HEK293 (cell line): ENCODE results near the gene PCDHAC1.
A peak's percentile ranks its signal among the peaks of the same experiment; 100 is the strongest.

ENCODE experiments used
- CTCF ChIA-PET: fragments of 350-600 bp; formaldehyde crosslinking; extraction: SDS; loops from one replicate; lab custom pipeline; 2021; ENCODE audit warnings: antibody characterized with exemption; lab: Yijun Ruan, JAX
- POLR2A ChIA-PET: fragments of 300-600 bp; formaldehyde crosslinking; extraction: SDS; loops from one replicate; lab custom pipeline; 2020; ENCODE audit warnings: antibody characterized with exemption, inconsistent platforms; lab: Yijun Ruan, JAX
- H3K27ac ChIP-seq: fragments of 200-500 bp; sonication (Bioruptor generic); 2 replicates; pipeline ENCODE4 v1.5.1; 2014; ENCODE audit warnings: low read depth, low read length, control low read depth, inconsistent platforms; ENCODE audit errors: extremely low read depth
- H3K36me3 ChIP-seq, 2 experiments: fragments of 200-500 bp in 1 of 2; sonication (Bioruptor generic) in 1 of 2; 1 replicate in 1 of 2; 2 replicates in 1 of 2; pipeline ENCODE4 v1.5.1; 2014 to 2017; ENCODE audit warnings: inconsistent platforms in 2 of 2, low read length in 2 of 2; ENCODE audit not compliant: control insufficient read depth in 2 of 2, insufficient read depth in 1 of 2
- H3K4me1 ChIP-seq: fragments of 200-500 bp; sonication (Bioruptor generic); 2 replicates; pipeline ENCODE4 v1.5.1; 2014; ENCODE audit warnings: mild to moderate bottlenecking, low read length, inconsistent platforms; ENCODE audit not compliant: control insufficient read depth, insufficient read depth
- H3K4me3 ChIP-seq: 2 replicates; pipeline ENCODE4 v1.5.1; 2011; ENCODE audit warnings: low read depth, mild to moderate bottlenecking, control low read depth, low read length, moderate library complexity
- H3K9me3 ChIP-seq: fragments of 200-500 bp; sonication (Bioruptor generic); 2 replicates; pipeline ENCODE4 v1.5.1; 2014; ENCODE audit warnings: low read depth, low read length, inconsistent platforms; ENCODE audit not compliant: control insufficient read depth, insufficient read depth
- FEZF1 ChIP-seq: fragments of 450-650 bp; formaldehyde crosslinking; IDR thresholded peaks from 2 replicates; pipeline ENCODE4 v1.5.1; 2016; ENCODE audit warnings: missing biosample characterization, missing genetic modification characterization
- KLF16 ChIP-seq: fragments of 450-650 bp; formaldehyde crosslinking; IDR thresholded peaks from 2 replicates; pipeline ENCODE4 v1.5.1; 2017; ENCODE audit warnings: missing biosample characterization, missing genetic modification characterization
- PRDM1 ChIP-seq: fragments of 450-650 bp; formaldehyde crosslinking; IDR thresholded peaks from 2 replicates; pipeline ENCODE4; 2016; ENCODE audit warnings: missing biosample characterization, missing genetic modification characterization
- ZBTB1 ChIP-seq: fragments of 450-650 bp; formaldehyde crosslinking; IDR thresholded peaks from 2 replicates; pipeline ENCODE4 v1.5.1; 2016; ENCODE audit warnings: missing biosample characterization, missing genetic modification characterization
- ZFP37 ChIP-seq: fragments of 450-650 bp; formaldehyde crosslinking; IDR thresholded peaks from 2 replicates; pipeline ENCODE4 v1.5.1; 2016; ENCODE audit warnings: missing biosample characterization, missing genetic modification characterization
- ZNF112 ChIP-seq: fragments of 450-650 bp; formaldehyde crosslinking; IDR thresholded peaks from 2 replicates; pipeline ENCODE4 v1.5.0; 2017; ENCODE audit warnings: missing biosample characterization, missing genetic modification characterization
- ZNF530 ChIP-seq: fragments of 450-650 bp; formaldehyde crosslinking; IDR thresholded peaks from 2 replicates; pipeline ENCODE4 v1.5.1; 2016; ENCODE audit warnings: low read depth, missing biosample characterization, missing genetic modification characterization
- ZNF654 ChIP-seq: fragments of 450-650 bp; formaldehyde crosslinking; IDR thresholded peaks from 2 replicates; pipeline ENCODE4 v1.5.1; 2016; ENCODE audit warnings: low read depth, missing biosample characterization, missing genetic modification characterization
- ZNF670 ChIP-seq: fragments of 450-650 bp; formaldehyde crosslinking; IDR thresholded peaks from 2 replicates; pipeline ENCODE4 v1.5.1; 2016; ENCODE audit warnings: missing biosample characterization, missing genetic modification characterization, low read depth
- ZNF777 ChIP-seq: fragments of 450-650 bp; formaldehyde crosslinking; IDR thresholded peaks from 2 replicates; pipeline ENCODE4 v1.5.1; 2017; ENCODE audit warnings: missing biosample characterization, missing genetic modification characterization, borderline replicate concordance
- ZSCAN30 ChIP-seq: fragments of 450-650 bp; IDR thresholded peaks from 2 replicates; pipeline ENCODE4 v1.5.1; 2018; ENCODE audit warnings: missing biosample characterization, mild to moderate bottlenecking, missing genetic modification characterization, moderate library complexity
- TF ChIP-seq, protein P1 (sequence below): fragments of 450-650 bp; formaldehyde crosslinking; IDR thresholded peaks from 2 replicates; pipeline ENCODE4 v1.5.1; 2016; ENCODE audit warnings: missing biosample characterization, missing genetic modification characterization
- TF ChIP-seq, protein P2 (sequence below): fragments of 450-650 bp; formaldehyde crosslinking; optimal IDR thresholded peaks from 2 replicates; pipeline ENCODE3; 2016; ENCODE audit warnings: missing biosample characterization, mild to moderate bottlenecking, missing genetic modification characterization
- TF ChIP-seq, protein P3 (sequence below): sonication (generic); formaldehyde crosslinking; IDR thresholded peaks from 2 replicates; pipeline ENCODE4 v1.8.1; 2022; ENCODE audit warnings: mild to moderate bottlenecking, moderate library complexity, missing genetic modification reagents
- TF ChIP-seq, protein P4 (sequence below): fragments of 450-650 bp; formaldehyde crosslinking; IDR thresholded peaks from 2 replicates; pipeline ENCODE4 v1.5.0; 2017; ENCODE audit warnings: missing biosample characterization, missing genetic modification characterization, borderline replicate concordance
- TF ChIP-seq, protein P5 (sequence below): fragments of 450-650 bp; formaldehyde crosslinking; IDR thresholded peaks from 2 replicates; pipeline ENCODE4 v1.5.1; 2016; ENCODE audit warnings: missing biosample characterization, missing genetic modification characterization

Gene PCDHAC1

DNA sequence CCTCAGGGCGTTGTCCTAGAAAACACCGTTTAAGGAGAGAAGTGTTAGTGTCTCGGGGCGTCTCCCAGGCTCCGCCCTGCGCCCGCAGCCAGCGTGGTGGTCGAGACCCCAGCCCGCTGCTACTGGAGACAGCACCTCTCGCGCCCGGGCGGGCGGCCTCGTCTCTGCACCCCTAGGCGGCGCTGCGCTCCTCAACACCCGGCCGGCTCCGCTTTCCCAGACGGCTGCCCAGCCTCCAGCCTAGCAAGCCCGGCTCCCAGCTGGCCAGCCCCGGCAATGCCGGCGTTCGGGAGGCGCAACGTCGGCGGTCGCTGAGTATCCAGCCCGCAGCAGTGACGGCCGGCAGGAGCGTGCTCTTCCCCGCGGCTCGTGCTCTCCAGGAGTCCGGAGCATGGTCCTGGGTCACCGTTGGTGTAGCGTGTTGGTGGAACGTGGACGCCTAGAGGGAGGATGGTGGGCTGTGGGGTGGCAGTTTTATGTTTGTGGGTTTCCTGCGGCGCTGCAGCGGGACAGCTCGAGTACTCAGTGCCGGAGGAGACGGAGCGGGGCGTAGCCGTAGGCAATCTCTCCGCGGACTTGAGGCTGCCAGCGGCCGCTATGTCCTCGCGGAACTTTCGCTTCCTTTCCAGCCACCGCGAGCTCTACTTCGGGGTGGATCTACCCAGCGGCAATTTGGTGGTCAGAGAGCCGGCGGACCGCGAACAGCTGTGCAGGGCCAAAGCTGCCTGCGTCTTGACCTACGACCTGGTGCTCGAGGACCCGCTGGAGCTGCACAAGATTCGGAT lies 536 bp downstream of the PCDHAC1 start (continued):
- TF ChIP-seq, protein P1, sequence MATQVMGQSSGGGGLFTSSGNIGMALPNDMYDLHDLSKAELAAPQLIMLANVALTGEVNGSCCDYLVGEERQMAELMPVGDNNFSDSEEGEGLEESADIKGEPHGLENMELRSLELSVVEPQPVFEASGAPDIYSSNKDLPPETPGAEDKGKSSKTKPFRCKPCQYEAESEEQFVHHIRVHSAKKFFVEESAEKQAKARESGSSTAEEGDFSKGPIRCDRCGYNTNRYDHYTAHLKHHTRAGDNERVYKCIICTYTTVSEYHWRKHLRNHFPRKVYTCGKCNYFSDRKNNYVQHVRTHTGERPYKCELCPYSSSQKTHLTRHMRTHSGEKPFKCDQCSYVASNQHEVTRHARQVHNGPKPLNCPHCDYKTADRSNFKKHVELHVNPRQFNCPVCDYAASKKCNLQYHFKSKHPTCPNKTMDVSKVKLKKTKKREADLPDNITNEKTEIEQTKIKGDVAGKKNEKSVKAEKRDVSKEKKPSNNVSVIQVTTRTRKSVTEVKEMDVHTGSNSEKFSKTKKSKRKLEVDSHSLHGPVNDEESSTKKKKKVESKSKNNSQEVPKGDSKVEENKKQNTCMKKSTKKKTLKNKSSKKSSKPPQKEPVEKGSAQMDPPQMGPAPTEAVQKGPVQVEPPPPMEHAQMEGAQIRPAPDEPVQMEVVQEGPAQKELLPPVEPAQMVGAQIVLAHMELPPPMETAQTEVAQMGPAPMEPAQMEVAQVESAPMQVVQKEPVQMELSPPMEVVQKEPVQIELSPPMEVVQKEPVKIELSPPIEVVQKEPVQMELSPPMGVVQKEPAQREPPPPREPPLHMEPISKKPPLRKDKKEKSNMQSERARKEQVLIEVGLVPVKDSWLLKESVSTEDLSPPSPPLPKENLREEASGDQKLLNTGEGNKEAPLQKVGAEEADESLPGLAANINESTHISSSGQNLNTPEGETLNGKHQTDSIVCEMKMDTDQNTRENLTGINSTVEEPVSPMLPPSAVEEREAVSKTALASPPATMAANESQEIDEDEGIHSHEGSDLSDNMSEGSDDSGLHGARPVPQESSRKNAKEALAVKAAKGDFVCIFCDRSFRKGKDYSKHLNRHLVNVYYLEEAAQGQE (tag by site-specific recombination) = 0 out of 2 replicates have a peak, but pooled peaks have one; percentile 22
- TF ChIP-seq ZNF670 = no peak
- TF ChIP-seq, protein P2, sequence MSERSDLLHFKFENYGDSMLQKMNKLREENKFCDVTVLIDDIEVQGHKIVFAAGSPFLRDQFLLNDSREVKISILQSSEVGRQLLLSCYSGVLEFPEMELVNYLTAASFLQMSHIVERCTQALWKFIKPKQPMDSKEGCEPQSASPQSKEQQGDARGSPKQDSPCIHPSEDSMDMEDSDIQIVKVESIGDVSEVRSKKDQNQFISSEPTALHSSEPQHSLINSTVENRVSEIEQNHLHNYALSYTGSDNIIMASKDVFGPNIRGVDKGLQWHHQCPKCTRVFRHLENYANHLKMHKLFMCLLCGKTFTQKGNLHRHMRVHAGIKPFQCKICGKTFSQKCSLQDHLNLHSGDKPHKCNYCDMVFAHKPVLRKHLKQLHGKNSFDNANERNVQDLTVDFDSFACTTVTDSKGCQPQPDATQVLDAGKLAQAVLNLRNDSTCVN (tag by site-specific recombination) = peak; percentile 73

DNA sequence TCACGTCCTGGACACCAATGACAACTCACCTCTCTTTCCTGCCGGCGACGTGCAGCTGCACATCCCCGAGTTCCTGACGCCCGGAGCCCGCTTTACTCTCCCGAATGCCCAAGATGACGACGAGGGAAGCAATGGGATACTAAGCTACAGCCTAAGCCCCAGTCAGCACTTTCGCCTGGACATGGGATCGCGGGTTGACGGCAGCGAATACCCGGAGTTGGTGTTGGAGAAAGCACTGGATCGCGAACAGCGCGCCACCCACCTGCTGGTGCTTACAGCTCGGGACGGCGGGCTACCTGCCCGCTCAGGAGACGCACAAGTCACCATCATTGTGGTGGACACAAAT lies 1.1 kb downstream of the PCDHAC1 start:
- Histone ChIP-seq H3K4me1 (no peaks in the 10 kb centered on the region), H3K27ac (no peak overlapping the region), H3K9me3 (no peaks in the 10 kb centered on the region), H3K36me3 (no peaks in the 10 kb centered on the region), H3K4me3 (peak overlapping the region; percentile 52)
- CTCF ChIA-PET = interaction anchor here (0.7 to 3.4 kb wide), 18 partner anchors 7 to 684 kb away, joined by 3 to 35 read pairs (median 5); partner anchors contain the start of gene PCDHA13
- POLR2A ChIA-PET = interaction anchor here (1.1 to 1.6 kb wide), 2 partner anchors 39 to 112 kb away, joined by 3 to 7 read pairs; partner anchors contain the start of gene PCDHAC2
- no peak for TF ChIP-seq ZNF654 (tag by site-specific recombination)
- no peak for TF ChIP-seq ZNF777 (tag by site-specific recombination)
- no peak for TF ChIP-seq ZBTB1 (tag by site-specific recombination)
- TF ChIP-seq KLF16 = no peak
- no peak for TF ChIP-seq ZSCAN30 (tag by site-specific recombination)
- TF ChIP-seq ZNF112 (tag by site-specific recombination) = no peak
- TF ChIP-seq ZFP37 (tag by site-specific recombination) = no peak
- TF ChIP-seq FEZF1 (tag by site-specific recombination) = no peak
- TF ChIP-seq PRDM1 = no peak
- TF ChIP-seq, protein P3, sequence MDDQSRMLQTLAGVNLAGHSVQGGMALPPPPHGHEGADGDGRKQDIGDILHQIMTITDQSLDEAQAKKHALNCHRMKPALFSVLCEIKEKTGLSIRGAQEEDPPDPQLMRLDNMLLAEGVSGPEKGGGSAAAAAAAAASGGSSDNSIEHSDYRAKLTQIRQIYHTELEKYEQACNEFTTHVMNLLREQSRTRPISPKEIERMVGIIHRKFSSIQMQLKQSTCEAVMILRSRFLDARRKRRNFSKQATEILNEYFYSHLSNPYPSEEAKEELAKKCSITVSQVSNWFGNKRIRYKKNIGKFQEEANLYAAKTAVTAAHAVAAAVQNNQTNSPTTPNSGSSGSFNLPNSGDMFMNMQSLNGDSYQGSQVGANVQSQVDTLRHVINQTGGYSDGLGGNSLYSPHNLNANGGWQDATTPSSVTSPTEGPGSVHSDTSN (CRISPR knock-in tag) = no peak
- TF ChIP-seq, protein P4, sequence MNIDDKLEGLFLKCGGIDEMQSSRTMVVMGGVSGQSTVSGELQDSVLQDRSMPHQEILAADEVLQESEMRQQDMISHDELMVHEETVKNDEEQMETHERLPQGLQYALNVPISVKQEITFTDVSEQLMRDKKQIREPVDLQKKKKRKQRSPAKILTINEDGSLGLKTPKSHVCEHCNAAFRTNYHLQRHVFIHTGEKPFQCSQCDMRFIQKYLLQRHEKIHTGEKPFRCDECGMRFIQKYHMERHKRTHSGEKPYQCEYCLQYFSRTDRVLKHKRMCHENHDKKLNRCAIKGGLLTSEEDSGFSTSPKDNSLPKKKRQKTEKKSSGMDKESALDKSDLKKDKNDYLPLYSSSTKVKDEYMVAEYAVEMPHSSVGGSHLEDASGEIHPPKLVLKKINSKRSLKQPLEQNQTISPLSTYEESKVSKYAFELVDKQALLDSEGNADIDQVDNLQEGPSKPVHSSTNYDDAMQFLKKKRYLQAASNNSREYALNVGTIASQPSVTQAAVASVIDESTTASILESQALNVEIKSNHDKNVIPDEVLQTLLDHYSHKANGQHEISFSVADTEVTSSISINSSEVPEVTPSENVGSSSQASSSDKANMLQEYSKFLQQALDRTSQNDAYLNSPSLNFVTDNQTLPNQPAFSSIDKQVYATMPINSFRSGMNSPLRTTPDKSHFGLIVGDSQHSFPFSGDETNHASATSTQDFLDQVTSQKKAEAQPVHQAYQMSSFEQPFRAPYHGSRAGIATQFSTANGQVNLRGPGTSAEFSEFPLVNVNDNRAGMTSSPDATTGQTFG (tag by site-specific recombination) = no peak
- TF ChIP-seq, protein P5, sequence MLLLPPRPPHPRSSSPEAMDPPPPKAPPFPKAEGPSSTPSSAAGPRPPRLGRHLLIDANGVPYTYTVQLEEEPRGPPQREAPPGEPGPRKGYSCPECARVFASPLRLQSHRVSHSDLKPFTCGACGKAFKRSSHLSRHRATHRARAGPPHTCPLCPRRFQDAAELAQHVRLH = no peak
- no peak for TF ChIP-seq ZNF530 (tag by site-specific recombination)
